Peyer's patch (tissue), 4 donors: ENCODE results near the gene CSRNP3.

Source experiments
- CTCF ChIP-seq, 6 experiments: fragments of 450-650 bp in 4 of 6; fragments of 200-600 bp in 2 of 6; sonication (generic) in 1 of 6; IDR thresholded peaks; one replicate each; pipeline ENCODE4 v1.5.1; 2017 to 2019; ENCODE audit warnings: antibody characterized with exemption in 6 of 6, mild to moderate bottlenecking in 3 of 6, moderate library complexity in 1 of 6
- POLR2A ChIP-seq, 2 donors: fragments of 450-650 bp; IDR thresholded peaks; one replicate each; pipeline ENCODE4 v1.5.1; 2017; ENCODE audit warnings: antibody characterized with exemption in 2 of 2, mild to moderate bottlenecking in 2 of 2, moderate library complexity in 2 of 2

DNA sequence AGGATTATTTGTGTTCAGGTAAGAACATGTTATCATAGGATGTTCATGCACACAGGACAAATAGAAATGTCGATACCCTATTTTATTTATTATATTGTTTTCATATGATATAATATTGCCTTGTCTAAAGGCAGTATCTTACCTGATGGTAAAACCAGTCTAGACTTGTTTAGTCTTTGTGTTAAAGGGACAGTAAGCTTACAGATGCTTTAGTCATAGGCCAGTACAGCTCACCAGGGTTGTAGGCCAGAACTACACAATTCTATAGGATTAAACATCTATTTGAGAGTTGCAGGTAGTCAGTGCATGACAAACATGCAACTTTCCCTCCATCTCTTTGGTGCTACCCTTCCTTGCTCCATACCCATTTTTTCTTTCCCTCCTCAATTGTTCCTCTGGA is 166.0 kb downstream of the CSRNP3 start:
- TF ChIP-seq CTCF (IDR thresholded peaks at IDR 0.05) (no peak), POLR2A (IDR thresholded peaks at IDR 0.05) (no peak)
